ENCODE data around the gene KIR3DL1. TPM values are rescaled to one million over a fixed set of nuclear protein-coding genes. Genes with fewer than 3 reads are reported as not detected.
"Not testable (repeated sequence)": the region's sequence is repeated elsewhere in the genome, so short reads cannot be mapped to it uniquely, and the experiment has no call there.

Gene KIR3DL1
- total RNA-seq, 1 experiment from 2014 or later = not detected

- Histone ChIP-seq H3K9ac (ENCODE audit: low read length) (no peak overlapping the region), H4K20me1 (ENCODE audit: insufficient read depth, low read depth, low read length) (no peaks in the 10 kb centered on the region), H3K4me2 (ENCODE audit: low read depth, low read length, poor library complexity, severe bottlenecking) (no peak overlapping the region), H3K27ac (ENCODE audit: low read length) (no peak overlapping the region), H3K4me1 (ENCODE audit: low read length) (no peaks in the 10 kb centered on the region), H3K4me3 (ENCODE audit: low read length) (no peak overlapping the region), H3K79me2 (ENCODE audit: low read length) (no peaks in the 10 kb centered on the region), H2AFZ (ENCODE audit: low read length) (no peak overlapping the region), H3K27me3 (ENCODE audit: low read length) (no peaks in the 10 kb centered on the region), H3K36me3 (ENCODE audit: insufficient read depth, low read length) (no peaks in the 10 kb centered on the region), H3K9me2 (replicated peaks; ENCODE audit: insufficient read depth, low read length) (no peaks in the 10 kb centered on the region), H3K9me3 (ENCODE audit: low read length) (no peaks in the 10 kb centered on the region)
- no peak for DNase-seq
These were observed 12.2 kb upstream of the KIR3DL1 start for GRCh38 chr19:54804101-54804500.

DNA sequence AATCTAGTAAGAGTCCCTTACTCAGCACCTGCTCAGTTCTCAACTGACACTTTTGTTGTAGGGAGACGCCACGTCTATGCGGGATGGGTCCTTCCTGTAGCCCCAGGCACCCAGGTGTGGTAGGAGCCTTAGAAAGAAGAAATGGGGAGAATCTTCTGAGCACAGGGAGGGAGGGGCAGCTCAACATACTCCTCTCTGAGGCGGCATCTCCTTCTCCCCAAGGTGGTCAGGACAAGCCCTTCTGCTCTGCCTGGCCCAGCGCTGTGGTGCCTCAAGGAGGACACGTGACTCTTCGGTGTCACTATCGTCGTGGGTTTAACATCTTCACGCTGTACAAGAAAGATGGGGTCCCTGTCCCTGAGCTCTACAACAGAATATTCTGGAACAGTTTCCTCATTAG is 11.7 kb upstream of the KIR3DL1 start:
- Histone ChIP-seq H2AFZ (ENCODE audit: low read length) (no peak overlapping the region), H3K4me1 (ENCODE audit: low read length) (no peaks in the 10 kb centered on the region), H3K9me3 (ENCODE audit: low read length) (no peaks in the 10 kb centered on the region), H4K20me1 (ENCODE audit: insufficient read depth, low read depth, low read length) (no peaks in the 10 kb centered on the region), H3K27me3 (ENCODE audit: low read length) (no peaks in the 10 kb centered on the region), H3K36me3 (ENCODE audit: insufficient read depth, low read length) (no peaks in the 10 kb centered on the region), H3K79me2 (ENCODE audit: low read length) (no peaks in the 10 kb centered on the region), H3K9me2 (replicated peaks; ENCODE audit: insufficient read depth, low read length) (no peaks in the 10 kb centered on the region), H3K4me2 (ENCODE audit: low read depth, low read length, poor library complexity, severe bottlenecking) (no peak overlapping the region), H3K9ac (ENCODE audit: low read length) (no peak overlapping the region), H3K27ac (ENCODE audit: low read length) (no peak overlapping the region), H3K4me3 (ENCODE audit: low read length) (no peak overlapping the region)
- DNase-seq = no peak

- Histone ChIP-seq H3K27ac (ENCODE audit: low read length) (no peak overlapping the region), H3K4me2 (ENCODE audit: low read depth, low read length, poor library complexity, severe bottlenecking) (no peak overlapping the region), H3K9ac (ENCODE audit: low read length) (no peak overlapping the region), H3K4me1 (ENCODE audit: low read length) (no peaks in the 10 kb centered on the region), H3K36me3 (ENCODE audit: insufficient read depth, low read length) (no peaks in the 10 kb centered on the region), H3K9me3 (ENCODE audit: low read length) (no peaks in the 10 kb centered on the region), H3K79me2 (ENCODE audit: low read length) (no peaks in the 10 kb centered on the region), H3K27me3 (ENCODE audit: low read length) (no peaks in the 10 kb centered on the region), H2AFZ (ENCODE audit: low read length) (no peak overlapping the region), H3K4me3 (ENCODE audit: low read length) (no peak overlapping the region), H3K9me2 (replicated peaks; ENCODE audit: insufficient read depth, low read length) (no peaks in the 10 kb centered on the region), H4K20me1 (ENCODE audit: insufficient read depth, low read depth, low read length) (no peaks in the 10 kb centered on the region)
- no peak for DNase-seq
These were observed 10.4 kb upstream of the KIR3DL1 start for GRCh38 chr19:54805665-54806515.

DNA sequence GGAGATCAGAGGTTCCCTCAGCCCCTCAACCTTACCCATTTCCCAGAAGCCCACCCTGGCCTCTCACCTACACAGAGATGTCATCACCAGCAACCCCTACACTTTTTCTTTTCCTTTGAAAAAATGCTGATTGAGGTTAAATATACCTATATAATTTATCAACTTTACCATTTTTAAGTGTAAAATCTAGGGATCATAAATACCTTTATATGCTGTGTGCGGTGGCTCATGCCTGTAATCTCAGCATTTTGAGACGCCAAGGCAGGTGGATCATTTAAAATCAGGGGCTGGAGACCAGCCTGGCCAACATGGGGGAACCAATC is 9.8 kb upstream of the KIR3DL1 start:
- Histone ChIP-seq H4K20me1 (ENCODE audit: insufficient read depth, low read depth, low read length) (no peaks in the 10 kb centered on the region), H3K9me3 (ENCODE audit: low read length) (no peaks in the 10 kb centered on the region), H3K4me3 (ENCODE audit: low read length) (no peak overlapping the region), H3K36me3 (ENCODE audit: insufficient read depth, low read length) (no peaks in the 10 kb centered on the region), H3K27ac (ENCODE audit: low read length) (no peak overlapping the region), H3K4me2 (ENCODE audit: low read depth, low read length, poor library complexity, severe bottlenecking) (no peak overlapping the region), H3K9ac (ENCODE audit: low read length) (no peak overlapping the region), H2AFZ (ENCODE audit: low read length) (no peak overlapping the region), H3K9me2 (replicated peaks; ENCODE audit: insufficient read depth, low read length) (no peaks in the 10 kb centered on the region), H3K27me3 (ENCODE audit: low read length) (no peaks in the 10 kb centered on the region), H3K4me1 (ENCODE audit: low read length) (no peaks in the 10 kb centered on the region), H3K79me2 (ENCODE audit: low read length) (no peaks in the 10 kb centered on the region)
- DNase-seq = no peak

GRCh38 chr19:54814571-54814970 is 1.7 kb upstream of the KIR3DL1 start:
- not testable (repeated sequence) for H2AFZ ChIP-seq (ENCODE audit: low read length); H3K9ac ChIP-seq (ENCODE audit: low read length); H3K9me2 ChIP-seq (replicated peaks; ENCODE audit: insufficient read depth, low read length); H3K4me3 ChIP-seq (ENCODE audit: low read length); H3K4me2 ChIP-seq (ENCODE audit: low read depth, low read length, poor library complexity, severe bottlenecking); H3K27me3 ChIP-seq (ENCODE audit: low read length); DNase-seq; H3K79me2 ChIP-seq (ENCODE audit: low read length); H4K20me1 ChIP-seq (ENCODE audit: insufficient read depth, low read depth, low read length); H3K9me3 ChIP-seq (ENCODE audit: low read length); H3K27ac ChIP-seq (ENCODE audit: low read length); H3K36me3 ChIP-seq (ENCODE audit: insufficient read depth, low read length); H3K4me1 ChIP-seq (ENCODE audit: low read length)

DNA sequence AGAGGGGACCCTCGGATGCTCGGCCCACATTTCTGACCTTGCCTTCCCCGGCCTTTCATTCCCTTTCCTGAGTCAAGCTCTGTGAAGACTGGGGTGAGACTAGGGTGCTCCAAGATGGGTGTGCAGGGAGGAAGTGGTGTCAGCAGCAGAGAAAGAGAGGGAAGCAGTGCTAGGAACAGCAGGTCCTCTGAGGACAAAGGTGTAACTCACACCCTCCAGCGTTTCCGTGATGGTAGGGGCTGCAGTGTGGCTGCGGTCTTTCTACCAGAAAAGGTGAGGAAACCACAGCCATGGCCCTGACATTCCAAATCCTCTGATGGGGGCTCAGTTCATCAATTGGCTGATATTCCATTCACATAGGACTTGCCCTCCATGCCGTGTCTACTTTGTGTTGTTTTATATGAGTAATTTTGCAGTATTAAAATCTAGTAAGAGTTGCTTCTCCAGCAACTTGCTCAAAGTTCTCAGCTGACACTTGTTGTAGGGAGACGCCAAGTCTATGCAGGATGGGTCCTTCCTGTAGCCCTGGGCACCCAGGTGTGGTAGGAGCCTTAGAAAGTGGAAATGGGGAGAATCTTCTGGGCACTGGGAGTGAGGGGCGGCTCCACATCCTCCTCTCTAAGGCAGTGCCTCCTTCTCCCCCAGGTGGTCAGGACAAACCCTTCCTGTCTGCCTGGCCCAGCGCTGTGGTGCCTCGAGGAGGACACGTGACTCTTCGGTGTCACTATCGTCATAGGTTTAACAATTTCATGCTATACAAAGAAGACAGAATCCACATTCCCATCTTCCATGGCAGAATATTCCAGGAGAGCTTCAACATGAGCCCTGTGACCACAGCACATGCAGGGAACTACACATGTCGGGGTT is 1.6 kb downstream of the KIR3DL1 start:
- Histone ChIP-seq H4K20me1 (ENCODE audit: insufficient read depth, low read depth, low read length) (no peaks in the 10 kb centered on the region), H3K4me1 (ENCODE audit: low read length) (no peaks in the 10 kb centered on the region), H3K9ac (ENCODE audit: low read length) (no peak overlapping the region), H3K4me2 (ENCODE audit: low read depth, low read length, poor library complexity, severe bottlenecking) (no peak overlapping the region), H3K27ac (ENCODE audit: low read length) (no peak overlapping the region), H3K79me2 (ENCODE audit: low read length) (no peaks in the 10 kb centered on the region), H3K9me3 (ENCODE audit: low read length) (no peaks in the 10 kb centered on the region), H3K4me3 (ENCODE audit: low read length) (no peak overlapping the region), H3K27me3 (ENCODE audit: low read length) (no peaks in the 10 kb centered on the region), H2AFZ (ENCODE audit: low read length) (no peak overlapping the region), H3K36me3 (ENCODE audit: insufficient read depth, low read length) (no peaks in the 10 kb centered on the region), H3K9me2 (replicated peaks; ENCODE audit: insufficient read depth, low read length) (no peaks in the 10 kb centered on the region)
- no peak for DNase-seq

GRCh38 chr19:54824416-54824815 is 8.1 kb downstream of the KIR3DL1 start:
- not testable (repeated sequence) for H3K4me2 ChIP-seq (ENCODE audit: low read depth, low read length, poor library complexity, severe bottlenecking); H3K79me2 ChIP-seq (ENCODE audit: low read length); H3K9me2 ChIP-seq (replicated peaks; ENCODE audit: insufficient read depth, low read length); DNase-seq; H3K9ac ChIP-seq (ENCODE audit: low read length); H2AFZ ChIP-seq (ENCODE audit: low read length); H3K4me1 ChIP-seq (ENCODE audit: low read length); H3K27ac ChIP-seq (ENCODE audit: low read length); H3K36me3 ChIP-seq (ENCODE audit: insufficient read depth, low read length); H4K20me1 ChIP-seq (ENCODE audit: insufficient read depth, low read depth, low read length); H3K27me3 ChIP-seq (ENCODE audit: low read length); H3K4me3 ChIP-seq (ENCODE audit: low read length); H3K9me3 ChIP-seq (ENCODE audit: low read length)

GRCh38 chr19:54825326-54825725 is 9.1 kb downstream of the KIR3DL1 start:
- not testable (repeated sequence) for H3K4me1 ChIP-seq (ENCODE audit: low read length); H4K20me1 ChIP-seq (ENCODE audit: insufficient read depth, low read depth, low read length); H3K36me3 ChIP-seq (ENCODE audit: insufficient read depth, low read length); H3K4me2 ChIP-seq (ENCODE audit: low read depth, low read length, poor library complexity, severe bottlenecking); H2AFZ ChIP-seq (ENCODE audit: low read length); H3K9ac ChIP-seq (ENCODE audit: low read length); H3K79me2 ChIP-seq (ENCODE audit: low read length); H3K9me3 ChIP-seq (ENCODE audit: low read length); H3K27ac ChIP-seq (ENCODE audit: low read length); H3K9me2 ChIP-seq (replicated peaks; ENCODE audit: insufficient read depth, low read length); H3K4me3 ChIP-seq (ENCODE audit: low read length); DNase-seq; H3K27me3 ChIP-seq (ENCODE audit: low read length)

All from Karpas-422 (cell line).